ENCODE data around the gene PDE12. TPM values are rescaled to one million over a fixed set of nuclear protein-coding genes. Genes with fewer than 3 reads are reported as not detected.

The PDE12 gene
- total RNA-seq, 1 donor from 2014 or later = 25.4 TPM

DNA sequence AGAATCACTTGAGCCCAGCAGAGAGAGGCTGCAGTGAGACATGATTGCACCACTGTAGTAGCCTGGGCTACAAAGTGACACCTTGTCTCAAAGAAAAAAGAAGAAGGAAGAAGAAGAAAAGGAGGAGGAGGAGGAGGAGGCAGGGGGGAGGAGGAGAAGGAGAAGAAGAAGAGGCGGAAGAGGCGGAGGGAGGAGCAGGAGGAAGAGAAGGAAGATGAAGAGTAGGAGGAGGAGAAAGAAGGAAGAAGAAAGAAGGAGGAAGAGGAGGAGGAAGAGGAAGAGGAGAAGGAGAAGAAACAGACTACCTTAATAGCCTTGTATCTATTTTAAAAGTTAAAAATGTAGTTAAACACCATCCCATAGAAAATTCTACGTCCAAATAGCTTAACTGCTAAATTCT, 60.2 kb downstream of the PDE12 start:
- no peaks in the 10 kb centered on the region for H3K36me3 ChIP-seq (ENCODE audit: control insufficient read depth, insufficient read depth, low read length)
- H3K27me3 ChIP-seq (ENCODE audit: control insufficient read depth, insufficient read depth, low read length) = no peaks in the 10 kb centered on the region
- no peak for DNase-seq (ENCODE audit: low read depth)
- TF ChIP-seq, protein P1, sequence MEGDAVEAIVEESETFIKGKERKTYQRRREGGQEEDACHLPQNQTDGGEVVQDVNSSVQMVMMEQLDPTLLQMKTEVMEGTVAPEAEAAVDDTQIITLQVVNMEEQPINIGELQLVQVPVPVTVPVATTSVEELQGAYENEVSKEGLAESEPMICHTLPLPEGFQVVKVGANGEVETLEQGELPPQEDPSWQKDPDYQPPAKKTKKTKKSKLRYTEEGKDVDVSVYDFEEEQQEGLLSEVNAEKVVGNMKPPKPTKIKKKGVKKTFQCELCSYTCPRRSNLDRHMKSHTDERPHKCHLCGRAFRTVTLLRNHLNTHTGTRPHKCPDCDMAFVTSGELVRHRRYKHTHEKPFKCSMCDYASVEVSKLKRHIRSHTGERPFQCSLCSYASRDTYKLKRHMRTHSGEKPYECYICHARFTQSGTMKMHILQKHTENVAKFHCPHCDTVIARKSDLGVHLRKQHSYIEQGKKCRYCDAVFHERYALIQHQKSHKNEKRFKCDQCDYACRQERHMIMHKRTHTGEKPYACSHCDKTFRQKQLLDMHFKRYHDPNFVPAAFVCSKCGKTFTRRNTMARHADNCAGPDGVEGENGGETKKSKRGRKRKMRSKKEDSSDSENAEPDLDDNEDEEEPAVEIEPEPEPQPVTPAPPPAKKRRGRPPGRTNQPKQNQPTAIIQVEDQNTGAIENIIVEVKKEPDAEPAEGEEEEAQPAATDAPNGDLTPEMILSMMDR (IDR thresholded peaks at IDR 0.05; ENCODE audit: insufficient read depth, low read length, poor library complexity, severe bottlenecking) = no peak
- H3K4me3 ChIP-seq (ENCODE audit: low read depth, low read length) = no peak overlapping the region

Other genes with a start within 250 kb of the PDE12 start
- 0.41 TPM in 1 of 2 replicates, not detected in the other for gene DNAH12, start 11.9 kb upstream of the PDE12 start, total RNA-seq
- gene ARF4, start 41.1 kb downstream of the PDE12 start, total RNA-seq = 208 TPM in 2 replicates
- 16.8 and 17.3 TPM in 2 replicates for gene DENND6A, start 136.8 kb downstream of the PDE12 start, total RNA-seq
- gene SLMAP, start 200.0 kb downstream of the PDE12 start, total RNA-seq = 48.6 and 51.7 TPM in 2 replicates

Data from kidney epithelial cell (primary cell).